HG02981 (cell line): ENCODE data around the gene COL6A2.
"Not testable (repeated sequence)": the region's sequence is repeated elsewhere in the genome, so short reads cannot be mapped to it uniquely, and the experiment has no call there.

Source experiments
- ATAC-seq: cut with Tn5 transposase; IDR thresholded peaks from one replicate; pipeline ENCODE4 v1.9.1; 2021; ENCODE audit warnings: mild to moderate bottlenecking, moderate library complexity; ENCODE audit not compliant: unreplicated experiment

The COL6A2 gene

DNA sequence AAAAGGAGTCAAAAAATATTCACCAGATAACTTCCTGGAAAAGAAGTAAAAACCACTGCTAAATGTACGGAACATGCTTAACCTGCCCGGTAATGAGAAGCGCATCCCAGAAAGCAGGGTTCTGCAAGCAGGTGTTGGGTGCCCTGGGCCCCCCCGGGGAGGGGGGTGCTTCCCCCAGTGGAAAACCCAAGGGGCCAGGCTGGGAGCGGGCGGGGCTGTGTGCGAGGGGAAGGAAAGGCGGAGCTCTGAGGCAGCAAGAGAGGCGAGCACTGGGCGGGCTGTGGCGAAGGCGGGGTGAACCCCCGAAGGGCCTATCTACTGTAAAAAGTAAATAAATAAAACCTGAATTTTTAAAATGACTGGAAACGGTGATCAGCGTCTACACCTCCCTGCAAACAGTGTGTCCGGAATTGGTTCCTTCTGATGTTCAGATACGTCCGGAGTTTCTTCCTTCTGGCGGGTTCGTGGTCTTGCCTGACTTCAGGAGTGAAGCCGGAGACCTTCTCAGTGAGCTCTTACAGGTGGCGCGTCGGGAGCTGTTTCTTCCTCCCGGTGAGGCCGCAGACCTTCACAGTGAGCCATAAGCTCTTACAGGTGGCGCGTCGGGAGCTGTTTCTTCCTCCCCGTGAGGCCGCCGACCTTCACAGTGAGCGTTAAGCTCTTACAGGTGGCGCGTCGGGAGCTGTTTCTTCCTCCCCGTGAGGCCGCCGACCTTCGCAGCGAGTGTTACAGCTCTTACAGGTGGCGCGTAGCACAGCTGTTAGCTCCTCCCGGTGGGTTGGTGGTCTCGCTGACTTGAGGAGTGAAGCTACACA is 44.1 kb downstream of the COL6A2 start:
- no peak for ATAC-seq

DNA sequence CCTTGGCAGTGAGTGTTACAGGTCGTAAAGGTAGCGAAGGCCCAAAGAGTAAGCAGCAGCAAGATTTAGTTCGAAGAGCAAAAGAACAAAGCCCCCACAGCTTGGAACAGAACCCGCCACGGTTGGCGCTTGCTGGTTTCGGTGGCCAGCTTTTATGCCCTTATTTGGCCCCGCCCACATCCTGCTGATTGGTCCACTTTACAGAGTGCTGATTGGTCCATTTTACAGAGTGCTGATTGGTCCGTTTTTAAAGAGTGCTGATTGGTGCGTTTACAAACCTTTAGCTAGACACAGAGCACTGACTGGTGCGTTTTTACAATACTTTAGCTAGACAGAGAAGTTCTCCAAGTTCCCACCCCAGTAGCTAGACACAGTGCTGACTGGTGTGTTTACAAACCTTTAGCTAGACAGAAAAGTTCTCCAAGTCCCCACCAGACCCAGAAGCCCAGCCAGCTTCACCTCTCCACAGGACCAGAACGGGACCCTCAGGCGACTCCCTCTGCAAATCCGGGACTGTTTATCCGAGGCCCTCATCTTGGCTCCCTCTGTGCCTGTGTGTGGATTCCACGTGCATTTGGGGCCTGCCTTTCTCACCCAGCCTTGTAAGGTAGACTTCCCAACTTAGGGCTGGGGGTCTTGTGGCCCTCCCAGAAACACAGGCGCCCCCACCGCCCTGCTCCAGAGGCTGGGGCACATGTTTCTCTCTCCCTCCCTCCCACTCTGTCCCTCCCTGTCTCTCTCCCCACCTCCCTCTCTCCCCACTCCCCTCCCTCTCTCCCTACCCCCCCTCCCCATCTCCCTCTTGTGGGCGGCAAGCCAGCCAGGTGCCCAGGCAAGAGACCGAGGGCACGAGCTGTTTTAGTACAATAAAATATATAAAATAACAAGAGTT is 44.9 kb downstream of the COL6A2 start:
- no peak for ATAC-seq

DNA sequence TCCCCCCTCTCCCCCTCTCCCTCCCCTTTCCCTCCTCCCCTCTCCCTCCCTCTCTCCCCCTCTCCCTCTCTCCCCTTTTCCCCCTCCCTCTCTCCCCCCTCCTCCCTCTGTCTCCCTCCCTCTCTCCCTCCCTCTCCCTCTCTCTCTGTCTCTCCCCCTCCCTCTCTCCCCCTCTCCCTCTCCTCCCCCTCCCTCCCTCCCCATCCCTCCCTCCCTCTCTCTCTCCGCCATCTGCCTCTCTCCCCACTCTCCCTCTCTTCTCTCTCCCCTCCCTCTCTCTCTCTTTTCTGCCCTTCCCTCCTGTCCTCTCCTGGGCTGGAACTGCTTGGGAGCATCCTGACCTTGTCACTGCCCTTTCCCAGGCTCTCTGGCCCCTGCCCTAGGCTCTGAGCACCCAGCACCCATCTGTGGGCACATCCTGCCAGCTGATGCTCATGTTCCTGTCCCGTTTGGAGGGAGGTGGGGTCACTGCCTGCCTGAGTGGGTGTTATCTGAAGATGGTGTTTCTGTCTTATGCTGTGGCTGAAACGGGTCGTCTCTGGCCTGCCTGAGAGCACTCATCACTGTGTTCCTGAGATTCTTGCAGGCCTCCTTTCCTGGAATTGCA is 46.7 kb downstream of the COL6A2 start:
- ATAC-seq: no peak

DNA sequence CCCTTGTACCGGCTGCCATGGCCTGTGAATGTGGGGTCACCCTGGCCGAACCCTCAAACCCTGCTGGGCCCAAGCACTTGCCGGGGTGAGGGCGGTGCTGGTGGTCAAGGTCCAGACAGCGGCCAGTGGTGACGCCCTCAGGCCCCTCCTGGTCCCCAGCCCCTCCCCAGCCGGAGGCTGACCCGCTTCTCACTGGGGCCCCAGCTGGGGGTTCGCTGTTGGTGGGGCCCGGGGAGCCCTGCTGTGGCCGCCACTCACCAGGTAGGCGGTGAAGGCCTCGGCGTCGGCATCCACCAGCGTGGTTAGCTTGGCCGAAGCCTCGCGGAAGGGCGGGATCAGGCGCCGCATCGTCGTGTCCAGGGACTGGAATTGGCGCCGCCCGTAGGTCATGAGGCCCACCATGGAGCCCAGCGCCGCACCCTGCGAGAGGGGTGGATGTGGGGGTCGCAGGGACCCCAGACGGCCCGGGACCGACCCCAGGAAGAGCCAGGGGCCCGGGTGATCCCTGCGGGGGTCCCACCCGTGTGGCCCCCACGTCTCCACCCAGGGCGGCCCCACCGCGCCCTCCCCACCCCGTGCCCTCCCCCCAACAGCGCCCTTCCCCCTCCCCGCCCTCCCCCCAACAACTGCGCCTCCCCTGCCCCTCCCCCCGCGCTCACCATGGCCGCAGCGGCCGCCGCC is 47.4 kb downstream of the COL6A2 start:
- no peak for ATAC-seq

DNA sequence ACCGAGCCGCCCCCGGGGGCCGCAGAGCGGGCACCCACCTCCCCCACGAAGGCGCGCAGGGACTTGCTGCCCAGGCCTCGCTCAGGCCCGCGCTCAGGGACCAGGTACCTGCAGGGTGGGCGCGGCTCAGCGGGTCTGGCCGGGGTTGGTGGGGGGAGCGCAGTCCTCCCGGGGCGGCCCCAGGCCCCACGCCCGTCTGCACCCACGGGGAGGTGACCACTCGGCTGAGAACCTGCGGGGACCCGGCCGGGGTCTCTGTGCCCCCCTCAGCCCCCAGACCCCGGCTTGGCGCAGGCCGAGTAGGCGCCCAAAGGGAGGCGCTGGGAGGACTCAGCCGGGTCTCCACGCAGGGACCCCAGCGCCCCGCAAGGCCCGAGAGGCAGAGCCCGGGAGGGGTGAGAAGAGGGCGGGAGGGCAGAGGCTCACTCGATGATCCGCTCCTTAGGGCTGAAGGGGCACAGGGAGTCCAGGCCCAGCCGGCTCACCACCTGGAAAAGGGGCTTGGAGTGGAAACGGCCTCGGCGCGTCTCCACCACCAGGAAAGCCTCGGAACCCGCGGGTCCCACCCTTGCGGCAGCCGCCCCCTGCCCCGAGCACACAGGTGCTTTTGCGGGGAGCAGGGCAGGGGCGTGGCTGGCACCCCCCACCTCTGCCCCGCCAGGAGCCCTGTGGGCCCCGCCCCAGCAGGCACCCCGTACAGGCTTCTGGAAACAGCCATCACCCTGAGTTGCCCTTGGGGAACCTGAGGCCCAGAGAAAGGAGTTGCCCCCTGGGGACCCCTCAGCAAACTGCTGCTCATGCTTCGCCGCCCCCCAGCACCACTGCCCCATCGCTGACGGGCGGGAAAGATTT is 48.2 kb downstream of the COL6A2 start:
- ATAC-seq: no peak

DNA sequence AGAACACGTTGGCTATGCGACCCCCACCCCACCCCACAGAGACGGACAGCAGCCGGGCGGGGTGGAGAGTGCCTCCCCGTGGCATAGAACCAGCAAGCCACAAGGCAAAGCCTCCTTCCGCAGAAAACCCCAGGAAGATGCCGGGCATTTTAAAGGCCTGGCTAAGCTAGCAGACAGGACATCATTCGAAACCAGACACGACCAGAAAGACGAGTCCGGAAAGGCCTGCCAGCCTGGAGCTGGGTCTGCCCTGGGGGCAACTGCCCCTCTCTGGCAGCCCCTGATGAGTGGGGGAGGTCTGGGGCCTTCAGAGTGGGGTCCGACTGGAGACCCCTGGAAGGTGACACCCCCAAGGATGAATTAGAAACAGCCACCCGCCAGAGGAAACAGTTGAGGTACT is 48.9 kb downstream of the COL6A2 start:
- ATAC-seq: no peak

DNA sequence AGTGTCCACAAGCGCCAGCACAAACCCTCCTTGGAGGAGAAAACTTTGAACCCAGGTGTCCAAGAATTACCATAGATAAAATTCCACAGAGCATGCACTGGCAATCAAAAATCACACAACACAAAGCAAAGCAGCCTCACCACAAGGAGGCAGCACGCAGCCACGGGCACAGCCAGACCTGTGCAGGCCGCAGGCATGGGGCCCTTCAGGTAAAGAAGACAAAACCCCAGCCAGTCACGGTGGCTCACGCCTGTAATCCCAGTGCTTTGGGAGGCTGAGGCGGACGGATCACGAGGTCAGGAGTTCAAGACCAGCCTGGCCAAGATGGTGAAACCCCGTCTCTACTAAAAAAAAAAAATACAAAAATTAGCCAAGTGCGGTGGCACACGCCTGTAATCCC is 49.5 kb downstream of the COL6A2 start:
- not testable (repeated sequence) for ATAC-seq

DNA sequence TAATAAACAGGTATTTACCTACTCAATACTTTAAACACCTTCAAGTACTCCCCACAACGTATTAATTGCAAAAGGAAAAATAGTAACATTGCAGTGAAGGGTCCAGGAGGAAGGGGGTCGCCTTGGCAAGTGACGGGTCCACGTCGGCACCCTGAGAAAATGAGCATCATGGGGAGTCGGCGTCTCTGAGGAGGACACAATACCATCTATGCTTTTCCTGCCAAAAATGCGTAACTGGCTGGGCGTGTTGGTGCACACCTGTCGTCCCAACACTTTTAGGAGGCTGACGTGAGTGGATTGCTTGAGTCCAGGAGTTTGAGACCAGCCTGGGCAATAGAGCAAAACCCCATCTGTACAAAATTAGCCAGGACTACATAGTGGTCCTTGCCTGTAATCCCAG is 50.2 kb downstream of the COL6A2 start:
- no peak for ATAC-seq

DNA sequence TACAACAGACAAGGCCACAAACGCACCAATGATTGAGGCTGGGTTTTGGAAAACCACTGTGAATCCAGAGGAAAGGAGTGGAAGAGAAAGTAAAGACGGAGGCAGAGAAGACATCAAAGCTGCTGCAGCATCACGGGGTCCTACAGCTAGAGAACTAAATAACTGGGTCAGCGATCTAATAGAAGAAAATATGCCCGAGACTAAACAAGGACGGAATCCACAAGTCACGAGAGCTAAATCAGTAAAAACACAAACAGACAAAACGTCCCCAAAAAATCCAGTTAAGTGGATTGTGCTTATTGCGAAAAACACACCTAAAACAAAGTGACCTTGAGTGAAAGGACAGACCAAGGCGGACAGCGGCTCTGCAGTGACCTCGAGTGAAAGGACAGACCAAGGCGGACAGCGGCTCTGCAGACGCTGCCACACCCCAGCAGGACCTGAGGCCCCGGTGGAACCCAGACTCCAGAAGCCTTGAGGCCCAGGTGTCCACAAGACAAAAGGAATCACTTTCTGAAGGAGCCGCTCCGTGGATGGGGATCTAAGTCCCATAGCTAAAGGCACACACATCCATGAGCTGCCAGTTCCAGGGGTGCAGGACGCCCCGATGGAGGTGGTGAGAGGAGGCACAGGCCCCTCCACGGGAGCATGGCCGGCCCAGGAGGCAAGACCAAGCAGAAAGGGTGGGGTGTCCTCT is 51.4 kb downstream of the COL6A2 start:
- no peak for ATAC-seq

DNA sequence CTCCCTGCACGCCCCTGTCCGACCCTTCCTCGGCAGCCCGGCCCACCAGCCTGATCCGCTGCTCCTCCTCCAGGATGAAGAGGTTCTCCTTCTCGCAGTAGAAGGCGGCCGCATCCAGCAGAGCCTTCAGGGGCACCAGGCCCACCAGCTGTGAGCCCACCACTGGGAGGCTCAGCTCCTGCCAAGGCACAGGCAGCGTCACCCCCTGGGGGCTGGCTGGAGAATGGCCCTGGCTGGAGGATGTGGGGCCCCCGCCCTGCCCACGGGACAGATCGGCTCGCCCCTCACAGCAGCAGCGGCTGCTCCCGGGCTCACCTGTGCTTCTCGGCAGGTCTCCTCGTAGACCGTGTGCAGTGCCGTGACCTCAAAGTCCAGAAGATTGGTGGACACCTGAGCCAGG is 52.2 kb downstream of the COL6A2 start:
- ATAC-seq: no peak

DNA sequence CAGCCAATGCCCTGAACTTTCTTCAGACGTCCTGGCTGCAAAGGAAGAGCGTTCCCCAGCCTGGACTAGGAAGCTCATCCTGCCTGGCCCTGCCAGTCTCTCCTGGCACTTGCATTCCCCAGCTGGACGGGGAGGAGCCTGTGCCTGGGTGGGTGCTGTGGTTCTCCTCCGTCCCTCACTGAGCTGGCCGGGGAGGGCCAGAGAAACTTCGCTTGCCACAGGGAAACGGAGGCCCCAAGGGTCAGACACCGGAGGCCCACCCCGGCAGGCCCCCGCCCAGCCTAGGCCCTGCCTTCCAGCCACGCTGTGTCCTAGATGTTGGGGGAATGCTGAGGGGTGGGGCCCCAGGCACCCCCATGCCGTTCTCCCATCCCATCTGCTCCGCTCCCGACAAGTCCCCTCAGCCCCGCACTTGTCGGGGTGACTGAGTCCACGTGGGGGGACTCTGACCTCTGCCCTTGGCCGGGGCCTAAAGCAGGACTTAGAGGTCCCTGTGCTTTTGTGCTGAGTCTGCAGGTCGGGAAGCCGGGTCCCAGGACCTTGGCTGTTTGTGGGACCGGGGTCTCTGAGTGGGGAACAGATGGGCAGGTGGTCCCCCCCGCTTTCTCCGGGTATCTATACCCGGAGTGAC is 52.7 kb downstream of the COL6A2 start:
- no peak for ATAC-seq

DNA sequence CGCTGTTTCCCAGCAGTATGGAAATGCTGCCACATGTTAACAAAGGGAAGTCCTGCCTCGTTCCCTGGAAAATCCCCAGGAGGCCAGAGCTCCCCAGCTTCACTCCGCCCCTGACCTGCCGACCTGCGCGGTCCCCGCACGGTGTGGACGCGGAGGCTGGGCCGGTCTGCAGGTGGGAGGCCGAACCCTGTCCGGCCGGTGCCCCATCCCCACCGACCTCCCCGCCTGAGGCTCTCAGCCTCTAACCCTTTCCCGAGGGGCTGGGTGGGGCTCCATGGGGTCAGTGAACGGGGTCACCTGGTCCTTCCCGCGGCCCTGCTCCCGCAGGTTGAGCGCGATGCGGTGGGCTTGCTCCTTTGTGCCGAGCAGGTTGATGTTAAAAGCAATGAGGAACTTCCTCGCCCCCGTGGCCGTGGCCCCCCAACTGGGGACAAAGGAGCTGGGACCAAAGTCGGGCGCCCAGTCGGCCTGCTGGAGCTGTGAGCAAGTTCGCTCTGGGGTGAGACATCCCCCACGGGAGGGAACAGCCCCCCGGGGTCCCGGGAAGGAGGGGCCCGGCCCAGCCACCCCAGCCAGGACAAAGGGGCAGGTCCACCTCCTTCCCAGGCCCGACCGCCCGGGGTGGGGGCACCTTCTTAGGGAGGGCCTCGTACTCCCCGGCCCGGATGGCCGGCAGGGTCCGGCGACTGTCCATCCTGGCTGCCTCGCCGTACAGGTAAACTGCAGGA is 53.5 kb downstream of the COL6A2 start:
- ATAC-seq: no peak

DNA sequence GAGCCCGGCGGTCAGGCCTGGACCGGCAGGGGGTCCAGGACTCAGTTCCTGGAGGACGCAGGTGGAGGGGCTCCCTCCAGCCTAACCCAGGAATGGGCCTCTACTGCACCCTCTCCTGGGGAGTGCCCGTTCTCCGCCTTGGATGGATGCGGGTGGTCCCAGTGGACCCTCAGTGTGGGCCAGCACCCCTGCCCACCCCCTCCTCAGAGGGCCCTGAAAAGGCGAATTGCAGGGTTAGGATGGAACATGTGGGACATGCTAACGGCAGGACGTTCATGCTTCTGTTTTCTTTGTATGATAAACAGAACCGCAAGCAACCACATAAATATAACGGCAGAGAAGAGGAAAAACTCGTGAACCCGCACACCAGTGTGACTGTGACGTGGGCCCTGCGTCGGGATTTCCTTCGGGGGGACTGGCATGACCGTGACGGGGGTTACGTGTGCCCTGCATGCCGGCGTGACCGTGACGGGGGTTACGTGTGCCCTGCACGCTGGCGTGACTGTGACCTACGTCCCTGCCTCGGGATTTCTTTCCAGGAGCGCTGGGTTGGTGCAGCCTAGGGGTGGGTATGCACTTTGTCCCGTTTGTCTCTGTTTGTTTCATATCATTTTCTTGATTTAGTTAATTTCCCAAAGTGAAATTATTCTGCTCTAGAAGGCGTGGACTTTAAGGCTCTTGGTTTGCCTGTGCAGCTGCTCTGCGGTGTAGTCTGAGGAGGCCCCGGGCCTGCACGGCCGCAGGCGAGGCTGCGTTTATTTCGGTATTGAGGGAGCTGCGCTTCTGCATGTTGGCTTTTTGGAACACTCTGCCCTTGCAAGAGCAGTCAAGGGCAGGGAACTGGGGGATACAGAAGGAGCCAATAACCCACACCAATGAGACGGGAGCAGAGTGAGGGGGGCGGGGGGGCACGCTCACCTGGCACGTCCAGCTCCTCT is 54.3 kb downstream of the COL6A2 start:
- no peak for ATAC-seq

DNA sequence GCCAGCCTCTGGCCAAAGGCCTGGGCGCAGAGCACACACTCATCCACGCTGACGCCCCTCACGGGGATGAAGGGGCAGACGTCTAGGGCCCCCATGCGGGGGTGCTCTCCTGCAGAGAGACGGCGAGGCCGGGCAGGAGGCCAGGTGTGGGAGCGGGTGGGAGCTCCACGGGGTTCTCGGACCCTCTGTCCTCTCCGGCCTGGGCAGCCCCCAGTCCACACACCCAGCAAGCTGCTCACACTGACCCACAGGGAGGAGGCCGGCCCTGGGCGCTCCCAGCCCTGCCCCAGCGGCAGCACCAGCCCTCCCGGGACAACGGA is 55.0 kb downstream of the COL6A2 start:
- no peak for ATAC-seq

DNA sequence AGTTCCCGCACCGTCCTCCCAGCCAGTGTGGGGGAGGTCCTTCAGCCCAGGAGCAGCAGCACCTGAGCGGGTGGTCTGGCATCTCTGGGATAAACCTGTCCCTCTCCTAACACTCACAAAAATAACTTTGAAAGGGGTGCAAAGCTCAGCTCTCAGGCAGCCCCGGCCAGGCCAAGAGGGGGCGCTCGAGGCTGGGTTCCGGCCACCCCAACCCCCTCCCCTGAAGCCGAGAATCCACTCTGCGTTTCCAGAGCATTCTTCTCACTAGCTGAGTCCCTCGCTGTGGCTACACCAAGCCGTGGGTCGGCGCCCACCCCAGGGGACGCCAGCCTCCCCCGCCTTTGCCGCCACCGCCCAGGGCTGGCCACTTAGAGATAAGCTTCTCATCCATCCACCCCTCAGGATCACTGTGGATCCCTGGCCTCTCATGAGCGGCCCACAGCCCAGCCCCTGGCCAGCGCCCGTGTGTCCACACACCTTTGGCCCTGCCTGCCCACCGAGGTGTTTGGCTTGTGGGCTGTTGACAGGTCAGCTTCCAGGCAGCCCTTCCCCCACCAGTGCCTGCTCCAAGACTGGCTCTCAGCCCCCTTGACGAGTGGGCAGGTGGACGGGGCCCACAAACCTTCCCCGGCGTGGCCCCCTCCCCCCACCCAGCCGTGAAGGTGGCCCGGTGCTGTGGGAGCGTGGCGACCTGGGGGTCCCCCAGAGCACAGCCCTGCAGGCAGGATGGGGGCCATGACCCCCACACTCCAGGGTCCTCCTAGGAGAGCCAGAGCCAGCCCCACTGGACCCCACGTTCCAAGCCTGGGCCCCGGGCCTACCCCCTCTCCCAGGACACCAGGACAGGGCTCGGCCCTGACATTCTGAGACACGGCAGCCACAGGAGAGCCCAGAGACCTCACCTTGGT is 55.6 kb downstream of the COL6A2 start:
- no peak for ATAC-seq

DNA sequence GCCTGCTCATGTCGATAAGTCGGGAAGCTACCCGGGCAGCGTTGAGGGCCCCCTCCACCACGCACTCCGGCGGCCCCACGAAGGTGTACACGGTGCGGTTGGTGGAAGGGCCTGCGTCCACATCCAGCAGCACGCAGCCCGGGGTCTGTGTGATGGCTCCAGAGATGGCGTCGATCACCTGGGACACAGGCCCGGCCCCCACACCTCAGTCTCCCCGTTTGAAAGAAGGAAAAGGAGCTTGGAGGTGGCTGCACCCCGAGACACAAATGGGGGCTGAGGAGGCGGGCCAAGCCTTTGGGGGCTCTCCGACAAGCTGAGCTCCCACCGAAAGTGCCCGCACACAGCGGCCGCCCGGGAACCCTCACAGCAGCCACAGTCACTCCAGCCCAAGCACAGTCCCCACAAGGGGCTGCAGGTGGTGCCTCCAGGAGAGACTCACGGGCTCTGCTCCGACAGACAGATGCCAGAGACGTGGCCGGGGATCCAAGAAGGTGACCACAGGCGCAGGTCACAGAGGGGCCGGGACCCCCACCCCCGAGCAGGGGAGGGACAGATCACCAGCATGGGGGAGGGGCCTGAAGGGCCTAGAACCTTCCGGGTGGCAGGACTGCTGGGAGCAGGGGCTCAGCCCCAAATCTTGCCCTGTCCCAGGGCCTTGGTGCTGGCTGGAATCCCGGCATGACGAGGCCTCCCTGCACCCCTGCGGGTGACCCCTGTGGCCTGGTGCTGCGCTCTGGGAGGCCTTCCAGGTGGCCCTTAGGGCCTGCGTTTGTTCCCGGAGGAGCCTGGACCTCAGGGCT is 56.4 kb downstream of the COL6A2 start:
- no peak for ATAC-seq
